Activated CD4-positive, alpha-beta memory T cell treated with anti-CD3 and anti-CD28 coated beads, Interleukin-2, amount 10 ng/mL, durations not matched to agents 7 days and 5 days (primary cell): Measurements from ENCODE around the gene PXN. TPM values are rescaled to one million over a fixed set of nuclear protein-coding genes. Genes with fewer than 3 reads are reported as not detected.
A peak's percentile ranks its signal among the peaks of the same experiment; 100 is the strongest.
"Not testable (repeated sequence)": the region's sequence is repeated elsewhere in the genome, so short reads cannot be mapped to it uniquely, and the experiment has no call there.

Experiments used
- CTCF ChIA-PET: fragments of 350-600 bp; sonication (Branson Sonifier 250); formaldehyde crosslinking; loops from one replicate; lab custom pipeline; 2021; ENCODE audit warnings: antibody characterized with exemption, inconsistent platforms; lab: Charles Lee
- POLR2A ChIA-PET: fragments of 350-600 bp; sonication (Branson Sonifier 250); formaldehyde crosslinking; loops from one replicate; lab custom pipeline; 2021; ENCODE audit warnings: antibody characterized with exemption; lab: Charles Lee
- DNase-seq: peaks from one replicate; pipeline ENCODE4 v3.0.0-alpha.2; 2020
- H3K27ac Mint-ChIP-seq: one replicate; pipeline ENCODE4 v1.8.0; 2021; ENCODE audit warnings: mild to moderate bottlenecking, mixed read lengths
- H3K27me3 Mint-ChIP-seq: one replicate; pipeline ENCODE4 v1.8.0; 2021; ENCODE audit warnings: mixed read lengths
- H3K36me3 Mint-ChIP-seq: one replicate; pipeline ENCODE4 v1.8.0; 2021; ENCODE audit warnings: low read depth, mixed read lengths
- H3K4me1 Mint-ChIP-seq: one replicate; pipeline ENCODE4 v1.8.0; 2021; ENCODE audit warnings: mixed read lengths
- H3K4me3 Mint-ChIP-seq: one replicate; pipeline ENCODE4 v1.8.0; 2021; ENCODE audit warnings: mild to moderate bottlenecking, mixed read lengths
- H3K9me3 Mint-ChIP-seq: one replicate; pipeline ENCODE4 v1.8.0; 2021; ENCODE audit warnings: mixed read lengths
- total RNA-seq, 2 experiments: library from RNA; stranded (reverse); gene quantifications; one replicate each; pipeline ENCODE4 v1.2.3, GENCODE V29; 2021

PXN gene
- total RNA-seq, 2 experiments from 2014 or later: 271 to 274 TPM

- peaks cover 80% of the 10 kb centered on the region for H3K4me1 Mint-ChIP-seq
- H3K9me3 Mint-ChIP-seq: no peaks in the 10 kb centered on the region
- no peak overlapping the region for H3K4me3 Mint-ChIP-seq
- H3K27ac Mint-ChIP-seq: no peak overlapping the region
- ChIA-PET POLR2A (interaction anchor here (0.8 to 5.0 kb wide), 10 partner anchors 9 to 53 kb away, joined by 3 to 47 read pairs (median 10); partner anchors contain the start of genes PXN, RNU4-1, RNU4-2 and RPLP0), CTCF (interaction anchor here (1.1 to 6.3 kb wide), 4 partner anchors 8 to 28 kb away, joined by 3 to 58 read pairs (median 22); partner anchors contain the start of gene PXN)
- no peak for DNase-seq
- H3K27me3 Mint-ChIP-seq: no peaks in the 10 kb centered on the region
- peaks cover 38% of the 10 kb centered on the region for H3K36me3 Mint-ChIP-seq
Measured at GRCh38 chr12:120238217-120238616, 27.3 kb downstream of the PXN start.

GRCh38 chr12:120237360-120238171 lies 28.0 kb downstream of the PXN start:
- Mint-ChIP-seq H3K27ac (peak overlapping the region; percentile 31), H3K36me3 (peaks cover 41% of the 10 kb centered on the region), H3K4me1 (peaks cover 82% of the 10 kb centered on the region), H3K27me3 (no peaks in the 10 kb centered on the region), H3K9me3 (no peaks in the 10 kb centered on the region), H3K4me3 (no peak overlapping the region)
- ChIA-PET CTCF (interaction anchor here (0.5 to 6.3 kb wide), 6 partner anchors 9 to 519 kb away, joined by 3 to 58 read pairs (median 4); partner anchors contain the start of gene PXN), POLR2A (interaction anchor here (0.8 to 5.0 kb wide), 10 partner anchors 8 to 54 kb away, joined by 3 to 47 read pairs (median 10); partner anchors contain the start of genes PXN, RNU4-1, RNU4-2 and RPLP0)
- no peak for DNase-seq

- H3K9me3 Mint-ChIP-seq, DNase-seq, H3K4me3 Mint-ChIP-seq, H3K27ac Mint-ChIP-seq, H3K27me3 Mint-ChIP-seq: not testable (repeated sequence)
- peaks cover 43% of the 10 kb centered on the region for H3K36me3 Mint-ChIP-seq
- peaks cover 84% of the 10 kb centered on the region for H3K4me1 Mint-ChIP-seq
- ChIA-PET CTCF (interaction anchor here (1.2 to 6.3 kb wide), 5 partner anchors 10 to 29 kb away, joined by 3 to 58 read pairs (median 13); partner anchors contain the start of gene PXN), POLR2A (interaction anchor here (1.2 to 5.0 kb wide), 7 partner anchors 11 to 55 kb away, joined by 8 to 47 read pairs (median 12); partner anchors contain the start of genes PXN, RNU4-1, RNU4-2 and RPLP0)
Measured at GRCh38 chr12:120236809-120237208, 28.7 kb downstream of the PXN start.

- ChIA-PET CTCF (interaction anchor here (0.6 to 6.3 kb wide), 9 partner anchors 9 to 33 kb away, joined by 3 to 58 read pairs (median 6); partner anchors contain the start of gene PXN), POLR2A (interaction anchor here (1.0 to 5.0 kb wide), 10 partner anchors 13 to 56 kb away, joined by 3 to 47 read pairs (median 6); partner anchors contain the start of genes PXN, RNU4-1, RNU4-2 and RPLP0)
- Mint-ChIP-seq H3K27me3 (no peaks in the 10 kb centered on the region), H3K27ac (peak overlapping the region; percentile 53), H3K36me3 (peaks cover 41% of the 10 kb centered on the region), H3K9me3 (no peaks in the 10 kb centered on the region), H3K4me3 (no peak overlapping the region), H3K4me1 (peaks cover 85% of the 10 kb centered on the region)
- no peak for DNase-seq
Measured at GRCh38 chr12:120235369-120236323, 29.9 kb downstream of the PXN start.

GRCh38 chr12:120234643-120235368 lies 30.7 kb downstream of the PXN start:
- no peak for DNase-seq
- no peak overlapping the region for H3K4me3 Mint-ChIP-seq
- no peaks in the 10 kb centered on the region for H3K27me3 Mint-ChIP-seq
- CTCF ChIA-PET: interaction anchor here (0.9 to 6.3 kb wide), 6 partner anchors 8 to 31 kb away, joined by 3 to 58 read pairs (median 8); partner anchors contain the start of gene PXN
- no peak overlapping the region for H3K27ac Mint-ChIP-seq
- peaks cover 39% of the 10 kb centered on the region for H3K36me3 Mint-ChIP-seq
- H3K4me1 Mint-ChIP-seq: peaks cover 85% of the 10 kb centered on the region
- POLR2A ChIA-PET: interaction anchor here (1.0 to 5.0 kb wide), 8 partner anchors 13 to 57 kb away, joined by 3 to 47 read pairs (median 4); partner anchors contain the start of genes PXN, RNU4-1, RNU4-2 and RPLP0
- no peaks in the 10 kb centered on the region for H3K9me3 Mint-ChIP-seq

GRCh38 chr12:120231316-120232011 lies 34.1 kb downstream of the PXN start:
- peaks cover 39% of the 10 kb centered on the region for H3K36me3 Mint-ChIP-seq
- CTCF ChIA-PET: interaction anchor here (1.3 to 9.7 kb wide), 7 partner anchors 8 to 71 kb away, joined by 4 to 561 read pairs (median 81); partner anchors contain the start of genes PXN, RNU4-1, RNU4-2 and RPLP0
- no peaks in the 10 kb centered on the region for H3K27me3 Mint-ChIP-seq
- no peaks in the 10 kb centered on the region for H3K9me3 Mint-ChIP-seq
- peak overlapping the region; percentile 94 for H3K27ac Mint-ChIP-seq
- DNase-seq: peak; percentile 82
- POLR2A ChIA-PET: interaction anchor here (0.6 to 10.3 kb wide), 10 partner anchors 9 to 237 kb away, joined by 3 to 330 read pairs (median 5); partner anchors contain the start of genes PXN, RNU4-1, RNU4-2 and RPLP0
- peaks cover 96% of the 10 kb centered on the region for H3K4me1 Mint-ChIP-seq
- peak overlapping the region; percentile 66 for H3K4me3 Mint-ChIP-seq

- H3K4me3 Mint-ChIP-seq: peak overlapping the region; percentile 66
- peaks cover 98% of the 10 kb centered on the region for H3K4me1 Mint-ChIP-seq
- H3K9me3 Mint-ChIP-seq: no peaks in the 10 kb centered on the region
- CTCF ChIA-PET: interaction anchor here (1.3 to 9.7 kb wide), 7 partner anchors 9 to 71 kb away, joined by 4 to 561 read pairs (median 81); partner anchors contain the start of genes PXN, RNU4-1, RNU4-2 and RPLP0
- POLR2A ChIA-PET: interaction anchor here (0.6 to 10.3 kb wide), 10 partner anchors 9 to 238 kb away, joined by 3 to 330 read pairs (median 5); partner anchors contain the start of genes PXN, RNU4-1, RNU4-2 and RPLP0
- H3K27ac Mint-ChIP-seq: peak overlapping the region; percentile 94
- no peak for DNase-seq
- H3K36me3 Mint-ChIP-seq: peaks cover 44% of the 10 kb centered on the region
- H3K27me3 Mint-ChIP-seq: no peaks in the 10 kb centered on the region
Measured at GRCh38 chr12:120230974-120231315, 34.6 kb downstream of the PXN start.

GRCh38 chr12:120230326-120230973 lies 35.1 kb downstream of the PXN start:
- no peaks in the 10 kb centered on the region for H3K9me3 Mint-ChIP-seq
- peak overlapping the region; percentile 94 for H3K27ac Mint-ChIP-seq
- DNase-seq: no peak
- CTCF ChIA-PET: interaction anchor here (1.3 to 9.7 kb wide), 7 partner anchors 9 to 72 kb away, joined by 4 to 561 read pairs (median 81); partner anchors contain the start of genes PXN, RNU4-1, RNU4-2 and RPLP0
- peaks cover 98% of the 10 kb centered on the region for H3K4me1 Mint-ChIP-seq
- H3K4me3 Mint-ChIP-seq: peak overlapping the region; percentile 66
- H3K27me3 Mint-ChIP-seq: no peaks in the 10 kb centered on the region
- H3K36me3 Mint-ChIP-seq: peaks cover 45% of the 10 kb centered on the region
- POLR2A ChIA-PET: interaction anchor here (0.9 to 10.3 kb wide), 8 partner anchors 10 to 238 kb away, joined by 3 to 330 read pairs (median 82); partner anchors contain the start of genes PXN, RNU4-1, RNU4-2 and RPLP0

GRCh38 chr12:120229487-120230325 lies 35.8 kb downstream of the PXN start:
- peaks cover 97% of the 10 kb centered on the region for H3K4me1 Mint-ChIP-seq
- POLR2A ChIA-PET: interaction anchor here (0.9 to 10.3 kb wide), 7 partner anchors 9 to 112 kb away, joined by 3 to 330 read pairs (median 159); partner anchors contain the start of genes PXN, RNU4-1, RNU4-2 and RPLP0
- H3K27me3 Mint-ChIP-seq: no peaks in the 10 kb centered on the region
- no peak for DNase-seq
- H3K9me3 Mint-ChIP-seq: no peaks in the 10 kb centered on the region
- H3K27ac Mint-ChIP-seq: peak overlapping the region; percentile 94
- H3K36me3 Mint-ChIP-seq: peaks cover 44% of the 10 kb centered on the region
- no peak overlapping the region for H3K4me3 Mint-ChIP-seq
- CTCF ChIA-PET: interaction anchor here (2.3 to 9.7 kb wide), 5 partner anchors 10 to 61 kb away, joined by 7 to 561 read pairs (median 92); partner anchors contain the start of genes PXN, RNU4-1, RNU4-2 and RPLP0
